BLaER1 (cell line): ENCODE results near the gene CETN3.
"Not testable (repeated sequence)": the region's sequence is repeated elsewhere in the genome, so short reads cannot be mapped to it uniquely, and the experiment has no call there.

ENCODE experiments used
- H3K27ac ChIP-seq: shearing (Covaris generic); formaldehyde crosslinking; 2 replicates; pipeline ENCODE4 v1.8.1; 2022
- H3K27me3 ChIP-seq: shearing (Covaris generic); formaldehyde crosslinking; 2 replicates; pipeline ENCODE4 v1.8.1; 2022
- H3K36me3 ChIP-seq: shearing (Covaris generic); formaldehyde crosslinking; 2 replicates; pipeline ENCODE4 v1.8.1; 2022
- H3K4me1 ChIP-seq: shearing (Covaris generic); formaldehyde crosslinking; 2 replicates; pipeline ENCODE4 v1.8.1; 2022
- H3K4me2 ChIP-seq: shearing (Covaris generic); formaldehyde crosslinking; 2 replicates; pipeline ENCODE4 v1.8.1; 2022
- H3K4me3 ChIP-seq: shearing (Covaris generic); formaldehyde crosslinking; 2 replicates; pipeline ENCODE4 v1.8.1; 2022
- H3K9ac ChIP-seq: shearing (Covaris generic); formaldehyde crosslinking; 2 replicates; pipeline ENCODE4 v1.8.1; 2022
- H3K9me3 ChIP-seq: shearing (Covaris generic); formaldehyde crosslinking; 2 replicates; pipeline ENCODE4 v1.8.1; 2022
- H4K20me1 ChIP-seq: shearing (Covaris generic); formaldehyde crosslinking; 2 replicates; pipeline ENCODE4 v1.8.1; 2022
- Cebpa-rat ChIP-seq: shearing (Covaris generic); IDR thresholded peaks from 2 replicates; pipeline ENCODE4 v1.8.1; 2022

CETN3 gene

DNA sequence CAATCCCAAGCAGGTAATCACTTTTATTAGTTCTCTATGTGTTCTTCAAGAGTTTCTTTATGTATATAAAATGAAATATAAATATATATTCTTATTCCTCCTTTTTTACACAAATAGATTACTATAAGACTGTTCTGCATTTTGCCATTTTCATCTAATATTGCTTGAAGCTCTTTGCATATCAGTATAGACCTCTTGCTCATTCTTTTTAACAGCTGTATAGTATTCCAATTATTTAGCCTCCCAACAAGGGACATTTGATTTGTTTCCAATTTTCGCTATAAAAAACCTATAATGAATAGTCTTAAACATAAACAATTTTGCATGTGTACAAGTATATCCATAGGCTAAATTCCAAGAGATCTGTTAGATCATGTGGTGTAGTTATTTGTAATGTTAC lies 25.2 kb downstream of the CETN3 start:
- no peaks in the 10 kb centered on the region for H3K27me3 ChIP-seq
- H3K4me3 ChIP-seq: no peak overlapping the region
- H3K27ac ChIP-seq: no peak overlapping the region
- no peak for TF ChIP-seq Cebpa-rat
- no peak overlapping the region for H3K9ac ChIP-seq
- no peaks in the 10 kb centered on the region for H3K9me3 ChIP-seq
- no peak overlapping the region for H3K4me2 ChIP-seq
- H3K4me1 ChIP-seq: no peaks in the 10 kb centered on the region
- H4K20me1 ChIP-seq: no peaks in the 10 kb centered on the region
- H3K36me3 ChIP-seq: no peaks in the 10 kb centered on the region

- no peaks in the 10 kb centered on the region for H3K27me3 ChIP-seq
- no peaks in the 10 kb centered on the region for H3K9me3 ChIP-seq
- H3K27ac ChIP-seq: no peak overlapping the region
- H4K20me1 ChIP-seq: no peaks in the 10 kb centered on the region
- H3K9ac ChIP-seq: no peak overlapping the region
- no peaks in the 10 kb centered on the region for H3K4me1 ChIP-seq
- no peak overlapping the region for H3K4me3 ChIP-seq
- no peak overlapping the region for H3K4me2 ChIP-seq
- TF ChIP-seq Cebpa-rat: no peak
- no peaks in the 10 kb centered on the region for H3K36me3 ChIP-seq
Measured at GRCh38 chr5:90383903-90384302, 25.7 kb downstream of the CETN3 start.

DNA sequence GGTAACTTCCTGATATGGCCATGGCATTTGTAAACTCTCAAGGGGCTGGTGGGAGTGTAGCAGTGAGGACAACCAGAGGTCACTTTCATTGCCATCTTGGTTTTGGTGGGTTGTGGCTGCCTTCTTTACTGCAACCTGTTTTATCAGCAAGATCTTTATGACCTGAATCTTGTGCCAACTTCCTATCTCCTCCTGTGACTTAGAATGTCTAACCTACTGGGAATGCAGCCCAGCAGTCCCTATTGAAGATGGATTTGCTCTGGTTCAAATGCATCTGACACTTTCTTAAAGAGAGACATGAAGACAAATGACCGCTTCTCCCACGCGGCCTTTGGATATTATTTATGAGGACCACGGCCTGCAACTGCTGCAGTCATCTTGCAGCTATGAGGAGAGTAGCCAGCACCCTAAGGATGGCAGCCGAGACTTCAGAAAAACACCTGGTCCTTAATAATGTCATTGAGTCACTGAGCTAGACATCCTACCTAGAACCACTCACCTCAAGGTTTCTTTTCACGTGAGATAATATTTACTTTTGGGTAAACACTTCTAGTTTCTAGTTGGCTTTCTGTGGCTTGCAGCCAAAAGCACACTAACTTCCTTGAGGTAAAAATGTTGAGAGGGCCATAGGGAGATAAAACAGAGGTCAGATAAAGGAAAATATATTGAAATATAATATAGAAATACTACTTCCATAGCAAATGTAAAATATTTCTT lies 28.2 kb downstream of the CETN3 start:
- Histone ChIP-seq H3K27me3 (no peaks in the 10 kb centered on the region), H3K36me3 (no peaks in the 10 kb centered on the region), H3K4me2 (no peak overlapping the region), H4K20me1 (no peaks in the 10 kb centered on the region), H3K4me3 (no peak overlapping the region), H3K9me3 (no peaks in the 10 kb centered on the region), H3K4me1 (no peaks in the 10 kb centered on the region), H3K9ac (no peak overlapping the region), H3K27ac (no peak overlapping the region)
- TF ChIP-seq Cebpa-rat: no peak

DNA sequence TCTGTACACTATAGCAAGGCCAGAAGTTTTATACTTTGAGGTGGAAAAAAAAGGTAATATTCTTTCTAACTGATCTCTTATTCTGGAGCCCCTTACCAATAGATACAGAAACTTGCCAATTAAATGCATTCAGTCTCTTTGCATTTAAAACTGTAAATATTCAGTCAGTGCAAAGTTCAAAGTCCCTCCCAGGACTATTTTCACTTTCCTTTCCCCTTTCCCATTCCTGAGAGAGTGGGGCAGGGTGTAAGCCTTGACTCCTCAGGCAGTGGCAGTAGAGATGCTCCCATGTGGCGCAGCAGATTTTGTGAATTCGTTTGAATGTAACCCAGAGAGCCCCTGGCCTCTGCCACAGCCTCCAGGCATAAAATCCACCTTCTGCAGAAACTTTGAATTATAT lies 29.9 kb downstream of the CETN3 start:
- Histone ChIP-seq H3K4me1 (no peaks in the 10 kb centered on the region), H3K4me2 (no peak overlapping the region), H3K4me3 (no peak overlapping the region), H3K27me3 (no peaks in the 10 kb centered on the region), H4K20me1 (no peaks in the 10 kb centered on the region), H3K27ac (no peak overlapping the region), H3K9me3 (no peaks in the 10 kb centered on the region), H3K36me3 (no peaks in the 10 kb centered on the region), H3K9ac (no peak overlapping the region)
- TF ChIP-seq Cebpa-rat: no peak

DNA sequence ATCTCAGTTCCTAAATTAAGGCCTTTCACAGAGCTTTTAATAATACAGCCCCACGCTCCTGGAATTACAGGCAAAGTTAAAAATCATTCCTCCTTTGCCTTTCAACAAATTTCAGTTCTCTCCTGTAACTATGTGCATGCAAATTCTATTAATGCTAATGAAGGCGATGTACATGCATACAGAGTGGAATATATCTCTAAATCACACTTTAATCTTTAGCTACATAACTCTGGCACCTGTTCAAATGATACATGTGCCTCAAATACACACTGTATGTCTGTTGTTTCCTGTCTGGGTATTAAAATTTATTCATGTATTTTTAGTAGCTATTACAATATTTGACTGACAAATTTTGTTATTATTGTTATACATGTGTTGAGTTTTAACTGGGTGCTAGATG lies 30.8 kb downstream of the CETN3 start:
- Histone ChIP-seq H3K27ac (no peak overlapping the region), H3K9me3 (no peaks in the 10 kb centered on the region), H3K4me2 (no peak overlapping the region), H3K36me3 (no peaks in the 10 kb centered on the region), H3K27me3 (no peaks in the 10 kb centered on the region), H3K4me3 (no peak overlapping the region), H4K20me1 (no peaks in the 10 kb centered on the region), H3K4me1 (no peaks in the 10 kb centered on the region), H3K9ac (no peak overlapping the region)
- TF ChIP-seq Cebpa-rat: no peak

- H3K4me1 ChIP-seq, H3K27ac ChIP-seq, H3K4me2 ChIP-seq, H4K20me1 ChIP-seq, H3K36me3 ChIP-seq, H3K4me3 ChIP-seq, H3K27me3 ChIP-seq, H3K9ac ChIP-seq: not testable (repeated sequence)
- peaks cover 24% of the 10 kb centered on the region for H3K9me3 ChIP-seq
Measured at GRCh38 chr5:90371269-90371668, 38.3 kb downstream of the CETN3 start.

- no peaks in the 10 kb centered on the region for H3K27me3 ChIP-seq
- H3K4me3 ChIP-seq: no peak overlapping the region
- peaks cover 24% of the 10 kb centered on the region for H3K9me3 ChIP-seq
- no peak overlapping the region for H3K9ac ChIP-seq
- H3K4me2 ChIP-seq: no peak overlapping the region
- no peaks in the 10 kb centered on the region for H4K20me1 ChIP-seq
- no peak for TF ChIP-seq Cebpa-rat
- no peaks in the 10 kb centered on the region for H3K4me1 ChIP-seq
- H3K27ac ChIP-seq: no peak overlapping the region
- H3K36me3 ChIP-seq: no peaks in the 10 kb centered on the region
Measured at GRCh38 chr5:90368454-90369246, 40.9 kb downstream of the CETN3 start.

- no peaks in the 10 kb centered on the region for H3K36me3 ChIP-seq
- H4K20me1 ChIP-seq: no peaks in the 10 kb centered on the region
- no peak overlapping the region for H3K27ac ChIP-seq
- H3K4me2 ChIP-seq: no peak overlapping the region
- H3K9ac ChIP-seq: no peak overlapping the region
- no peak for TF ChIP-seq Cebpa-rat
- no peaks in the 10 kb centered on the region for H3K27me3 ChIP-seq
- H3K4me1 ChIP-seq: no peaks in the 10 kb centered on the region
- peaks cover 24% of the 10 kb centered on the region for H3K9me3 ChIP-seq
- H3K4me3 ChIP-seq: no peak overlapping the region
Measured at GRCh38 chr5:90367879-90368278, 41.7 kb downstream of the CETN3 start.

DNA sequence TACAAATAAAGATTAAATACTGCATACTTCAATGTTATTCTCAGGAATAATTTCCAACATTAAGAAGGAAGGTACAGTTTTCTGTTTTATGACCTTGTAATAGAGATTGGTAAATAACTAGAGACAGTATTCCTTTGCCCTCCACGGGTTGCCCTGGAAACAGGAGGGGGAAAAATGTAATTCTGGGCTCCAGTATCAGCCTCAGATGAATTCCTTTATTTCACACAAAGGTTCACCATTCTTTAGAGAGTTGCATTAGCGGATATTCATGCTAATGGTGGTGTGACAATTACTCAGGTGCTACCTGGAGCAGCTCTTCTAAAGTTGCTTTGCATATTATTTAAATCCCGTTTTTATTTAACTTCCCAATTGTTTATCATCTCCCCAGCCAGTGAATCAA lies 42.6 kb downstream of the CETN3 start:
- no peak overlapping the region for H3K27ac ChIP-seq
- H3K27me3 ChIP-seq: no peaks in the 10 kb centered on the region
- H4K20me1 ChIP-seq: no peaks in the 10 kb centered on the region
- no peak overlapping the region for H3K9ac ChIP-seq
- H3K4me2 ChIP-seq: no peak overlapping the region
- H3K4me1 ChIP-seq: no peaks in the 10 kb centered on the region
- H3K36me3 ChIP-seq: no peaks in the 10 kb centered on the region
- TF ChIP-seq Cebpa-rat: no peak
- no peak overlapping the region for H3K4me3 ChIP-seq
- H3K9me3 ChIP-seq: peaks cover 19% of the 10 kb centered on the region

GRCh38 chr5:90365328-90365727 lies 44.2 kb downstream of the CETN3 start:
- Histone ChIP-seq H3K4me2 (no peak overlapping the region), H3K27ac (no peak overlapping the region), H3K27me3 (no peaks in the 10 kb centered on the region), H3K9me3 (peaks cover 4% of the 10 kb centered on the region; the same call in 1 of the 2 replicates), H3K36me3 (no peaks in the 10 kb centered on the region), H3K9ac (no peak overlapping the region), H3K4me1 (no peaks in the 10 kb centered on the region), H3K4me3 (no peak overlapping the region), H4K20me1 (no peaks in the 10 kb centered on the region)
- no peak for TF ChIP-seq Cebpa-rat
